Trophoblast cell (in vitro differentiated cells and primary cell): ENCODE measurements around the gene FHOD3.

ENCODE experiments used
- DNase-seq, 2 donors: peaks; one replicate each; pipeline ENCODE4 v3.0.0-alpha.2; 2016
- H2AFZ ChIP-seq: 2 replicates; pipeline ENCODE4 v1.6.1; 2013; ENCODE audit warnings: low read length, moderate library complexity, mild to moderate bottlenecking; ENCODE audit not compliant: insufficient read depth, poor library complexity
- H2AK5ac ChIP-seq: 2 replicates; pipeline ENCODE4 v1.6.1; 2013; ENCODE audit warnings: mild to moderate bottlenecking, low read length
- H2BK120ac ChIP-seq: 2 replicates; pipeline ENCODE4 v1.6.1; 2013; ENCODE audit warnings: low read length, mild to moderate bottlenecking, moderate library complexity; ENCODE audit not compliant: insufficient read depth, poor library complexity
- H2BK12ac ChIP-seq: 2 replicates; pipeline ENCODE4 v1.6.1; 2013; ENCODE audit warnings: mild to moderate bottlenecking, low read length, moderate library complexity
- H2BK5ac ChIP-seq: 2 replicates; pipeline ENCODE4 v1.6.1; 2013; ENCODE audit warnings: low read length, low read depth, moderate library complexity, mild to moderate bottlenecking; ENCODE audit not compliant: poor library complexity
- H3K14ac ChIP-seq: 2 replicates; pipeline ENCODE4 v1.6.1; 2013; ENCODE audit warnings: mild to moderate bottlenecking, low read length
- H3K18ac ChIP-seq: 2 replicates; pipeline ENCODE4 v1.6.1; 2013; ENCODE audit warnings: mild to moderate bottlenecking, low read length
- H3K23ac ChIP-seq: 2 replicates; pipeline ENCODE4 v1.6.1; 2013; ENCODE audit warnings: low read length
- H3K27ac ChIP-seq: 2 replicates; pipeline ENCODE4 v1.5.1; 2013; ENCODE audit warnings: low read depth, mild to moderate bottlenecking, inconsistent platforms, low read length, moderate library complexity
- H3K27me3 ChIP-seq: 2 replicates; pipeline ENCODE4 v1.6.1; 2013; ENCODE audit warnings: inconsistent platforms, mild to moderate bottlenecking, low read length, moderate library complexity; ENCODE audit not compliant: insufficient read depth
- H3K36me3 ChIP-seq, 2 experiments: 1 replicate in 1 of 2; 2 replicates in 1 of 2; pipeline ENCODE4 v1.6.1; 2013; ENCODE audit warnings: low read length in 2 of 2, mild to moderate bottlenecking in 2 of 2, moderate library complexity in 1 of 2; ENCODE audit not compliant: insufficient read depth in 2 of 2, control insufficient read depth in 1 of 2
- H3K4ac ChIP-seq: 2 replicates; pipeline ENCODE4 v1.6.1; 2013; ENCODE audit warnings: low read depth, mild to moderate bottlenecking, low read length, moderate library complexity
- H3K4me1 ChIP-seq, 2 experiments: 1 replicate in 1 of 2; 2 replicates in 1 of 2; pipeline ENCODE4 v1.6.1; 2013; ENCODE audit warnings: low read length in 2 of 2, mild to moderate bottlenecking in 2 of 2, moderate library complexity in 1 of 2; ENCODE audit not compliant: insufficient read depth in 2 of 2, control insufficient read depth in 1 of 2
- H3K4me2 ChIP-seq: 2 replicates; pipeline ENCODE4 v1.6.1; 2013; ENCODE audit warnings: inconsistent platforms, mild to moderate bottlenecking, low read length, moderate library complexity
- H3K4me3 ChIP-seq: 2 replicates; pipeline ENCODE4 v1.5.1; 2013; ENCODE audit warnings: mild to moderate bottlenecking, low read depth, low read length, inconsistent platforms
- H3K79me1 ChIP-seq: one replicate; pipeline ENCODE4 v1.6.1; 2013; ENCODE audit warnings: low read length
- H3K79me2 ChIP-seq: 2 replicates; pipeline ENCODE4 v1.6.1; 2013; ENCODE audit warnings: low read length, mild to moderate bottlenecking; ENCODE audit not compliant: control insufficient read depth, insufficient read depth, poor library complexity
- H3K9ac ChIP-seq: 2 replicates; pipeline ENCODE4 v1.6.1; 2013; ENCODE audit warnings: mild to moderate bottlenecking, low read length
- H3K9me3 ChIP-seq: 2 replicates; pipeline ENCODE4 v1.6.1; 2013; ENCODE audit warnings: low read depth, mild to moderate bottlenecking, control low read depth, inconsistent platforms, low read length; ENCODE audit not compliant: insufficient read depth
- H4K12ac ChIP-seq: 2 replicates; pipeline ENCODE4 v1.6.1; 2013; ENCODE audit warnings: low read depth, mild to moderate bottlenecking, low read length, moderate library complexity
- H4K8ac ChIP-seq: 2 replicates; pipeline ENCODE4 v1.6.1; 2013; ENCODE audit warnings: low read depth, mild to moderate bottlenecking, low read length, moderate library complexity
- H4K91ac ChIP-seq: one replicate; pipeline ENCODE4 v1.6.1; 2013; ENCODE audit warnings: low read depth, mild to moderate bottlenecking, low read length, moderate library complexity
- WGBS: extraction: QIAGEN DNeasy Blood & Tissue Kit; methylation state at CpG from one replicate; pipeline ENCODE4 v1.1.7; 2013; ENCODE audit warnings: missing lambda C conversion rate; ENCODE audit not compliant: insufficient read length, insufficient coverage; ENCODE audit errors: extremely low coverage; 5-methylcytosine and 5-hydroxymethylcytosine counted together

Gene FHOD3

GRCh38 chr18:36628435-36629137 lies 331.1 kb downstream of the FHOD3 start:
- Histone ChIP-seq H3K4me2 (no peak overlapping the region), H4K12ac (no peak overlapping the region), H4K8ac (no peak overlapping the region), H3K4ac (no peak overlapping the region), H2BK12ac (no peak overlapping the region), H3K4me1 (no peaks in the 10 kb centered on the region), H3K27ac (no peak overlapping the region), H2AFZ (no peak overlapping the region), H3K18ac (no peak overlapping the region), H2AK5ac (no peak overlapping the region), H2BK5ac (no peak overlapping the region), H3K36me3 (peaks cover 16 to 21% of the 10 kb centered on the region in 2 experiments), H2BK120ac (no peak overlapping the region), H3K79me1 (no peaks in the 10 kb centered on the region), H3K14ac (no peak overlapping the region), H3K4me3 (no peak overlapping the region), H3K23ac (no peak overlapping the region), H3K79me2 (no peaks in the 10 kb centered on the region), H4K91ac (no peak overlapping the region), H3K27me3 (no peaks in the 10 kb centered on the region), H3K9me3 (peaks cover 2% of the 10 kb centered on the region), H3K9ac (no peak overlapping the region)
- DNase-seq: peak in 1 of 2 donors; percentile 82
- whole genome bisulfite sequencing: no CpG with 5 or more reads among the region's 2 CpGs

- H3K4me3 ChIP-seq: no peak overlapping the region
- no peak overlapping the region for H2AK5ac ChIP-seq
- no peaks in the 10 kb centered on the region for H3K79me2 ChIP-seq
- no peak overlapping the region for H3K9ac ChIP-seq
- H3K14ac ChIP-seq: no peak overlapping the region
- no peak overlapping the region for H3K27ac ChIP-seq
- H4K12ac ChIP-seq: no peak overlapping the region
- H4K8ac ChIP-seq: no peak overlapping the region
- H4K91ac ChIP-seq: no peak overlapping the region
- H3K4ac ChIP-seq: no peak overlapping the region
- no peak overlapping the region for H2BK5ac ChIP-seq
- no peaks in the 10 kb centered on the region for H3K79me1 ChIP-seq
- no peak overlapping the region for H3K4me2 ChIP-seq
- no peak overlapping the region for H2BK12ac ChIP-seq
- no peak overlapping the region for H2AFZ ChIP-seq
- DNase-seq: no peak
- no CpG with 5 or more reads among the region's 4 CpGs for WGBS
- peaks cover 16 to 23% of the 10 kb centered on the region in 2 experiments for H3K36me3 ChIP-seq
- peaks cover 0 to 3% of the 10 kb centered on the region in 2 experiments for H3K4me1 ChIP-seq
- no peak overlapping the region for H3K23ac ChIP-seq
- peaks cover 2% of the 10 kb centered on the region for H3K9me3 ChIP-seq
- H3K18ac ChIP-seq: no peak overlapping the region
- H2BK120ac ChIP-seq: no peak overlapping the region
- H3K27me3 ChIP-seq: no peaks in the 10 kb centered on the region
Observed at GRCh38 chr18:36629138-36629530, 331.6 kb downstream of the FHOD3 start.

GRCh38 chr18:36629836-36630235 lies 332.3 kb downstream of the FHOD3 start:
- Histone ChIP-seq H2BK5ac (no peak overlapping the region), H2AFZ (no peak overlapping the region), H3K18ac (no peak overlapping the region), H4K8ac (no peak overlapping the region), H2BK12ac (no peak overlapping the region), H3K4me2 (no peak overlapping the region), H3K27ac (no peak overlapping the region), H2AK5ac (no peak overlapping the region), H3K4me3 (no peak overlapping the region), H3K79me2 (no peaks in the 10 kb centered on the region), H3K9me3 (peaks cover 2% of the 10 kb centered on the region), H3K27me3 (no peaks in the 10 kb centered on the region), H3K36me3 (peaks cover 16 to 24% of the 10 kb centered on the region in 2 experiments), H3K14ac (no peak overlapping the region), H3K79me1 (no peaks in the 10 kb centered on the region), H2BK120ac (no peak overlapping the region), H3K4me1 (peaks cover 2 to 6% of the 10 kb centered on the region in 2 experiments), H3K9ac (no peak overlapping the region), H3K4ac (no peak overlapping the region), H3K23ac (no peak overlapping the region), H4K12ac (no peak overlapping the region), H4K91ac (no peak overlapping the region)
- no CpG with 5 or more reads among the region's 4 CpGs for WGBS
- DNase-seq: peak; percentile 11 to 75

- Histone ChIP-seq H4K8ac (no peak overlapping the region), H4K12ac (no peak overlapping the region), H3K27ac (no peak overlapping the region), H3K23ac (no peak overlapping the region), H3K9ac (no peak overlapping the region), H3K9me3 (no peaks in the 10 kb centered on the region), H3K4me2 (no peak overlapping the region), H4K91ac (no peak overlapping the region), H3K27me3 (no peaks in the 10 kb centered on the region), H3K79me1 (no peaks in the 10 kb centered on the region), H3K79me2 (no peaks in the 10 kb centered on the region), H3K18ac (no peak overlapping the region), H2BK12ac (no peak overlapping the region), H2BK5ac (no peak overlapping the region), H3K14ac (no peak overlapping the region), H2AK5ac (no peak overlapping the region), H3K4me3 (no peak overlapping the region), H2BK120ac (no peak overlapping the region), H3K4me1 (peaks cover 4 to 11% of the 10 kb centered on the region in 2 experiments), H3K36me3 (peaks cover 7 to 17% of the 10 kb centered on the region in 2 experiments), H3K4ac (no peak overlapping the region), H2AFZ (no peak overlapping the region)
- WGBS: no CpG with 5 or more reads among the region's 2 CpGs
- no peak for DNase-seq
Observed at GRCh38 chr18:36630917-36631316, 333.4 kb downstream of the FHOD3 start.
